Calu3 (cell line): ENCODE results near the gene ZPBP2. TPM values are rescaled to one million over a fixed set of nuclear protein-coding genes. Genes with fewer than 3 reads are reported as not detected.
"Not testable (repeated sequence)": the region's sequence is repeated elsewhere in the genome, so short reads cannot be mapped to it uniquely, and the experiment has no call there.

Source experiments
- BruUV-seq: library from RNA; stranded (reverse); fragments of 400-500 nt; replicated peaks from 2 replicates; lab custom pipeline; 2021; lab: Mats Ljungman, UMichigan
- CTCF ChIA-PET: fragments of 300-600 bp; sonication (Branson Sonifier 250); formaldehyde crosslinking; loops from one replicate; lab custom pipeline; 2022; ENCODE audit warnings: antibody characterized with exemption; lab: Charles Lee
- DNase-seq: peaks from one replicate; pipeline ENCODE4 v3.0.0; 2022
- H3K27ac Mint-ChIP-seq: one replicate; pipeline ENCODE4 v1.8.0; 2022; ENCODE audit warnings: mixed read lengths; ENCODE audit not compliant: unreplicated experiment
- H3K27me3 Mint-ChIP-seq: one replicate; pipeline ENCODE4 v1.8.0; 2022; ENCODE audit warnings: mixed read lengths; ENCODE audit not compliant: unreplicated experiment
- H3K36me3 Mint-ChIP-seq: one replicate; pipeline ENCODE4 v1.8.0; 2022; ENCODE audit warnings: mild to moderate bottlenecking, moderate library complexity, mixed read lengths; ENCODE audit not compliant: insufficient read depth, unreplicated experiment
- H3K4me1 Mint-ChIP-seq: one replicate; pipeline ENCODE4 v1.8.0; 2022; ENCODE audit warnings: mild to moderate bottlenecking, low read depth, mixed read lengths; ENCODE audit not compliant: unreplicated experiment
- H3K4me3 Mint-ChIP-seq: one replicate; pipeline ENCODE4 v1.8.0; 2022; ENCODE audit warnings: mild to moderate bottlenecking, low read depth, moderate library complexity, mixed read lengths; ENCODE audit not compliant: unreplicated experiment
- H3K9me3 Mint-ChIP-seq: one replicate; pipeline ENCODE4 v1.8.0; 2022; ENCODE audit warnings: low read depth, mixed read lengths; ENCODE audit not compliant: unreplicated experiment
- CTCF ChIP-seq: fragments of 200-600 bp; IDR thresholded peaks from one replicate; pipeline ENCODE4 v1.8.0; 2022; ENCODE audit warnings: antibody characterized with exemption; ENCODE audit not compliant: unreplicated experiment
- intact Hi-C: fragments of 100-400 bp; cut with micrococcal nuclease; formaldehyde crosslinking; loops from one replicate; pipeline ENCODE4 v1.10.0; 2022; ENCODE audit not compliant: unreplicated experiment
- total RNA-seq: library from RNA; stranded (reverse); gene quantifications from 2 replicates; pipeline ENCODE4 v1.2.3, GENCODE V29; 2022

Gene ZPBP2
- total RNA-seq, 1 experiment from 2014 or later = not detected

- Mint-ChIP-seq H3K27me3 (peaks cover 15% of the 10 kb centered on the region), H3K27ac (no peak overlapping the region), H3K4me3 (no peak overlapping the region), H3K36me3 (peaks cover 8% of the 10 kb centered on the region), H3K4me1 (peaks cover 23% of the 10 kb centered on the region), H3K9me3 (no peaks in the 10 kb centered on the region)
- BruUV-seq = TSS peak; percentile 12
- intact Hi-C loops = no loop called here
- DNase-seq = peak; percentile 63
- no peak for TF ChIP-seq CTCF
- CTCF ChIA-PET = interaction anchor here (0.5 to 109.6 kb wide), 41 partner anchors 5 to 962 kb away, joined by 3 to 8195 read pairs (median 18); partner anchors contain the start of genes CSF3, ERBB2, GRB7 and GSDMA
These were observed 26.8 kb downstream of the ZPBP2 start for GRCh38 chr17:39894681-39895376.

GRCh38 chr17:39898088-39898487 is 30.1 kb downstream of the ZPBP2 start:
- TF ChIP-seq CTCF = no peak
- Mint-ChIP-seq H3K9me3 (no peaks in the 10 kb centered on the region), H3K36me3 (peaks cover 8% of the 10 kb centered on the region), H3K27ac (no peak overlapping the region), H3K4me1 (peaks cover 12% of the 10 kb centered on the region), H3K4me3 (no peak overlapping the region), H3K27me3 (peaks cover 2% of the 10 kb centered on the region)
- BruUV-seq = no TSS peak
- CTCF ChIA-PET = interaction anchor here (0.7 to 109.6 kb wide), 30 partner anchors 2 to 717 kb away, joined by 3 to 8195 read pairs (median 76); partner anchors contain the start of genes CSF3, ERBB2, GRB7 and GSDMA
- intact Hi-C loops = loop anchor here (2.0 kb wide), 1 partner anchor 83 kb away; the partner anchor contains the start of gene PSMD3
- peak; percentile 35 for DNase-seq

GRCh38 chr17:39899215-39899614 is 31.2 kb downstream of the ZPBP2 start:
- Mint-ChIP-seq H3K4me3 (no peak overlapping the region), H3K4me1 (peaks cover 12% of the 10 kb centered on the region), H3K27ac (peak overlapping the region; percentile 0), H3K36me3 (peaks cover 8% of the 10 kb centered on the region), H3K27me3 (no peaks in the 10 kb centered on the region), H3K9me3 (no peaks in the 10 kb centered on the region)
- CTCF ChIA-PET = interaction anchor here (0.6 to 109.6 kb wide), 42 partner anchors 0 to 1325 kb away, joined by 3 to 8195 read pairs (median 7); partner anchors contain the start of genes CSF3, ERBB2, GRB7 and GSDMA
- no peak for TF ChIP-seq CTCF
- intact Hi-C loops = loop anchor here (1.0 to 2.0 kb wide), 5 partner anchors 10 to 117 kb away; partner anchors contain the start of gene PSMD3
- DNase-seq = peak; percentile 74
- no TSS peak for BruUV-seq

GRCh38 chr17:39902027-39902426 is 34.0 kb downstream of the ZPBP2 start:
- H3K27me3 Mint-ChIP-seq, H3K4me3 Mint-ChIP-seq, H3K9me3 Mint-ChIP-seq, H3K36me3 Mint-ChIP-seq, BruUV-seq, H3K27ac Mint-ChIP-seq: not testable (repeated sequence)
- intact Hi-C loops = loop anchor here (10.0 kb wide), 1 partner anchor 773 kb away; no protein-coding TSS in a partner anchor
- peak; percentile 60 for DNase-seq
- CTCF ChIA-PET = interaction anchor here (0.6 to 109.6 kb wide), 29 partner anchors 2 to 1491 kb away, joined by 3 to 8195 read pairs (median 20); partner anchors contain the start of genes CSF3, ERBB2, GRB7 and GSDMA
- peaks cover 12% of the 10 kb centered on the region for H3K4me1 Mint-ChIP-seq
